HUES48 (cell line): Measurements from ENCODE around the gene DNAH2.

ENCODE experiments used
- H3K27ac ChIP-seq: one replicate; pipeline ENCODE4 v1.7.0; 2013; ENCODE audit warnings: low read depth, low read length, inconsistent platforms
- H3K27me3 ChIP-seq: 2 replicates; pipeline ENCODE4 v1.6.1; 2013; ENCODE audit warnings: mild to moderate bottlenecking, low read length; ENCODE audit not compliant: control insufficient read depth, insufficient read depth
- H3K36me3 ChIP-seq: 2 replicates; pipeline ENCODE4 v1.6.1; 2013; ENCODE audit warnings: low read length; ENCODE audit not compliant: control insufficient read depth, insufficient read depth
- H3K4me1 ChIP-seq: 2 replicates; pipeline ENCODE4 v1.6.1; 2013; ENCODE audit warnings: mild to moderate bottlenecking, low read length; ENCODE audit not compliant: control insufficient read depth, insufficient read depth
- H3K4me3 ChIP-seq: 2 replicates; pipeline ENCODE4 v1.5.1; 2013; ENCODE audit warnings: mild to moderate bottlenecking, low read depth, low read length
- H3K9ac ChIP-seq: 2 replicates; pipeline ENCODE4 v1.6.1; 2013; ENCODE audit warnings: mild to moderate bottlenecking, low read depth, low read length, moderate library complexity
- H3K9me3 ChIP-seq: 2 replicates; pipeline ENCODE4 v1.6.1; 2013; ENCODE audit warnings: low read length; ENCODE audit not compliant: control insufficient read depth, insufficient read depth

Gene DNAH2

DNA sequence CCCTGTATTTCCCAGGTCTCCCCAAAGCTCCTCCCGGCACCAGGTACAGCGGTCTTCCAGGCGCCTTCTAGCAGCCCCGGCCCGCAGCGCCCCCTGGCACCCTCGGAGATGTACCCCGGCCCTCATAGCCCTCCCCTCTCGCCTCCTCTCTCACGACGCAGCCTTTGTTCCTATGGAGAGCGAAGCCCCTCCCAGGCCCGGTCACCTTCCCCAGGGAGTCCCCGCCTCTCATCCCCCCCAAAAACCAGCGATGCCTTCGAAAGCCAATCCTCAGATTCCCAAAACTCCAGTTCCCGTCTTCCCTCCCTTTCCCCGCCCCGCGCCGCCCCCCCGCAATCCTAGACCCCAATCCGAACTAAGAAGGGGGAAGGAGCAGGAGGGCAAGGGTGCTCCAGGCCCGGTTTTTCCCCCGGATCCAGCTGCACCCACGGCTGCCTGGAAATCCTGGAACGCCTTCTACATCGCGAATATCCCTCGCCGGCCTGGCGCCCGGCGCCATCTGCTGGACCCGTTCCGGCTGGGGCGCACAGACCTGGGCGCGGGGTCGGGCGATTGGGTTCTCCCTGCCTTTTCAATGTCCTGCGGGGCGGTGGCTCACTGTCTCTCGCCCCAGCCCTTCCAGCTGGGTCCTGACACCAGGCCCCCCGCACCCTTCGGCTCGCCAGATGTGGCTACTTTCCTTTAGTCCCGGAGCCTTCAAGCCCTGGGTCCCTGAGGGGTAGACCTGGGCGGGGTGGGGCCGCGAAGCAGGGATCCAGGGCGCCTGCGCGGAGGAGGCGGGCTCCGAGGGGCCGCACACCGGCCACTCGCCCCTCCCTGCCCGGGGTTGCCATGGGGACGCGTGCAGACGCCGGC lies at the start of gene DNAH2:
Gene DNAH2 (plus strand): TSS at position 844 of the 855 bp plus-strand sequence. CDS start 1,991 bp downstream, outside the sequence.
- H3K27me3 ChIP-seq, result peaks cover 17% of the 10 kb centered on the region

DNA sequence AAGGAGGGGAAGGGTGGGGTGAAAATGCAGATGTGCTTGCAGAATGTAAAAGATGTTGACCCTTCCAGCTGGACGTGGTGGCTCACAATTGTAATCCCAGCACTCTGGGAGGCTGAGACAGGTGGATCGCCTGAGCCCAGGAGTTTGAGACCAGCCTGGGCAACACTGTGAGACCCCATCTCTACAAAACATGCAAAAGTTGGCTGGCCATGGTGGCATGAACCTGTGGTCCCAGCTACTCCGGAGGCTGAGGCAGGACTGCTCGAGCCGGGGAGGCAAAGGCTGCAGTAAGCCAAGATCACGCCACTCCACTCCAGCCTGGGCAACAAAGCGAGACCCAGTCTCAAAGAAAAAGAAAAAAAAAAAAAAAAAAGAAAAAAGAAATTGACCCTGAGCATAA lies 49.1 kb upstream of the DNAH2 start:
- peaks cover 70% of the 10 kb centered on the region for H3K36me3 ChIP-seq
- no peak overlapping the region for H3K9ac ChIP-seq
- no peaks in the 10 kb centered on the region for H3K4me1 ChIP-seq
- no peak overlapping the region for H3K4me3 ChIP-seq
- H3K27me3 ChIP-seq, result no peaks in the 10 kb centered on the region
- no peaks in the 10 kb centered on the region; the same call in 1 of the 2 replicates for H3K9me3 ChIP-seq
- H3K27ac ChIP-seq, result no peak overlapping the region

More for the DNA sequence above, at the start of gene DNAH2:
- Histone ChIP-seq H3K36me3 (no peaks in the 10 kb centered on the region), H3K9ac (no peak within 1 kb of the TSS; the same call in 1 of the 2 replicates), H3K9me3 (no peaks in the 10 kb centered on the region), H3K4me1 (peaks cover 23% of the 10 kb centered on the region), H3K27ac (peak within 1 kb of the TSS; percentile 89), H3K4me3 (peak within 1 kb of the TSS; percentile 90)

DNA sequence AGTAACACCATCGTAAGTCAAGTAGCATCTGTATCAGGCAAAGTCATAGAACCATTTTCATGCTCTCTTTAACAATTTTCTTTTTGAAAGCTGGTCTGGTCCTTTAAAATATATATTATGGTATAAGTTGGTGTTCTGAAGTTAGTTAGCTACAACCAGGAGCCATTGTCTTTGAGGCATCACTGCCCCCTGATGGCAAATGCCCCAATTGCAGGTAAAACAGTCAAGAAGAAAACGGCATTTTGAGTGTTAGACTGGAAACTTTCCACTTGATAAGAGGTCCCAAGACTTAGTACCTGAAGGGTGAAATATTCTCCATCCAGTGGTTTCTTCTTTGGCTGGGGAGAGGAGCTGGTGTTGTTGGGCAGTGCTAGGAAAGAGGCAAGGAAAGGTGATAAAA lies 44.3 kb upstream of the DNAH2 start:
- peaks cover 3% of the 10 kb centered on the region; the same call in 1 of the 2 replicates for H3K9me3 ChIP-seq
- H3K4me1 ChIP-seq, result peaks cover 16% of the 10 kb centered on the region
- no peaks in the 10 kb centered on the region for H3K27me3 ChIP-seq
- peaks cover 74% of the 10 kb centered on the region for H3K36me3 ChIP-seq
- no peak overlapping the region for H3K4me3 ChIP-seq
- no peak overlapping the region for H3K27ac ChIP-seq
- no peak overlapping the region for H3K9ac ChIP-seq

GRCh38 chr17:7674934-7675333 lies 42.6 kb upstream of the DNAH2 start:
- Histone ChIP-seq H3K9me3 (peaks cover 3% of the 10 kb centered on the region; the same call in 1 of the 2 replicates), H3K27me3 (no peaks in the 10 kb centered on the region), H3K9ac (no peak overlapping the region), H3K4me3 (no peak overlapping the region), H3K27ac (no peak overlapping the region), H3K4me1 (peaks cover 19% of the 10 kb centered on the region), H3K36me3 (peaks cover 57% of the 10 kb centered on the region)

GRCh38 chr17:7676533-7676932 lies 41.0 kb upstream of the DNAH2 start:
- Histone ChIP-seq H3K9me3 (peaks cover 3% of the 10 kb centered on the region; the same call in 1 of the 2 replicates), H3K36me3 (peaks cover 41% of the 10 kb centered on the region), H3K27ac (peak overlapping the region; percentile 77), H3K27me3 (no peaks in the 10 kb centered on the region), H3K4me1 (peaks cover 19% of the 10 kb centered on the region), H3K9ac (peak overlapping the region; percentile 45; the same call in 1 of the 2 replicates), H3K4me3 (peak overlapping the region; percentile 51)

DNA sequence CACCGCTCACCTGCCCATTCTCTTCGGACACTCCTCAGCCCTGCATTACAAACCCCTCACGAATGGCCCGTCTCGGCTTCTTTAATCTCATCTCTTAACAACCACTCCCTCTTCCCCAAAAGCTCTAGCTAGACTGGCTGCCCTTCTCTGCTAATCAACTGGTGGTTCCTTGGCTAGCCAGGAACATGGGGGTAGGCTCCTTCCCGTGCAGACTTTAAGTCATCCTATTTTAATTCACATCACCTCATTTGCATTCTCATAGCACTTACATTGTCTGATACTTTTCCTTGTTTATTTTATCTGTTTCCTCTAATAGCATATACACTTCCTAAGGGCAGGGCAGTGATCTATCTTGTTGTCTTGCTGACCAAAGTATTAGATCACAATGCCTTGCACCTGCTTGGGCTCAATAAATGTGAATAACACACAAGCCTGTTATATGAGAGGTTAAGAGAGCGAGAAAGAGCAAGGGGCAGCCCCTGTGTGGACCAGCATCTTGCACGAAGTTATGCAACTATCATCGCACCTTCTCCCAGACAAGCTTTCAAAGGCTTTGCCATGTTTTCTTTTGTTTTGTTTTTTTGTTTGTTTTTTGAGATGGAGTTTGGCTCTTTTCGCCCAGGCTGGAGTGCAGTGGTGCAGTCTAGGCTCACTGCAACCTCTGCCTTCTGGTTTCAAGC lies 40.0 kb upstream of the DNAH2 start:
- H3K9me3 ChIP-seq, result peaks cover 3% of the 10 kb centered on the region; the same call in 1 of the 2 replicates
- peak overlapping the region; percentile 51; the same call in 1 of the 2 replicates for H3K4me3 ChIP-seq
- H3K27me3 ChIP-seq, result no peaks in the 10 kb centered on the region
- peaks cover 34% of the 10 kb centered on the region for H3K36me3 ChIP-seq
- H3K27ac ChIP-seq, result peak overlapping the region; percentile 77
- 0 out of 2 replicates have a peak overlapping the region, but pooled peaks have one; percentile 45 for H3K9ac ChIP-seq
- H3K4me1 ChIP-seq, result peaks cover 19% of the 10 kb centered on the region

DNA sequence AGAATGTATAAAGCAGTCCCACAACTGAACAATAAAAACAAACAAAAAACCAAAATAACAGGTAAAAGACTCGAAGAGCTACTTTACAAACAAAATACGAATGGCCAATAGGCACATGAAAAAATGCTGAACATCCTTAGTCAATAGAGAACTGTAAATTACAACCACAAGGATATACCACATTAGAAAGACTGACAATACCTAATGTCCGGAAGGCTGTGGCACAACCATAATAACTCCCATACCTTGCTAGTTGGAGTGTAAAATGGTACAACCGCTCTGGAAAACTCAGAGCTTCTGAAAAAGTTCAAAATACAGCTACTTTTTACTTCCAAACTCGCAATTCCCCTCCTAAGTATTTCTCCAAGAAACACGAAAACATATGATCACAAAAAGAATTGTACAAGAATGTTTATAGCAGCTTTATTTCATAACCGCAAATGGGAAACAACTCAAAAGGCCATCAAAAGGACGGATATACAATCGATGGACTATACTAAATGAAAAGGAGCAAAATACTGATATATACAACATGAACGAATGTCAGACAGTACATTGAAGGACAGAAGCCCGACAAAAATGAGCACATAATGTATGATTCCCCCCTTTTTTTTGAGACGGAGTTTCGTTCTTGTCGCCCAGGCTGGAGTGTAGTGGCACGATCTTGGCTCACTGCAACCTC lies 32.6 kb upstream of the DNAH2 start:
- Histone ChIP-seq H3K4me3 (peak overlapping the region; percentile 97), H3K27ac (peak overlapping the region; percentile 99)

DNA sequence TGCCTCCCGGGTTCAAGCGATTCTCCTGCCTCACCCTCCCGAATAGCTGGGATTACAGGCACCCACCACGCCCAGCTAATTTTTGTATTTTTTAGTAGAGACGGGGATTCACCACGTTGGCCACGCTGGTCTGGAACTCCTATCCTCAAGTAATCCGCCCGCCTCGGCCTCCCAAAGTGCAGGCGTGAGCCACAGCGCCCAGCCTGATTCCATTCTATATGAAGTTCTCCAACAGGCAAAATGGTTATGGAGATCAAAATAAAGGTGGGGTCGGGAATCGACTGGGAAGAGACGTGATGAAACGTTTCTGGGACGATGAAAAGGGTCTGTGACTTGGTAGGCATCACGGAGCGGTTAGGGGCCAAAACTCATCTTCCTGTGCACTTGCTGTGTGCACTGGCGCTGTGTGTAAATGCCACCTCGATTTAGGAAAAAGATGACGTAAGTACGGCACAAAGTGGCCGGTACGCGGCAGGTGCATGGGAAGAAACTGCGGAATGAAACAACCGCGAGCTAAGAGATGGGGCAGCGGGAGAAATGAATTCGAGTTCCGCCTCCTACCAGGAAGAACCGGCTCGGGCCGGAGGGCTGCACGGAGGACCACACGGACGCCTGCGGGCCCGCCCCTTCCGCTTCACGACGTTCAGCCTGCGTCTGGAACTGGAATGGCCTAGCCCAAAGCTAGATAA lies 31.9 kb upstream of the DNAH2 start:
- Histone ChIP-seq H3K9ac (peak overlapping the region; percentile 98), H3K9me3 (no peaks in the 10 kb centered on the region), H3K27ac (peak overlapping the region; percentile 99), H3K4me1 (peaks cover 14% of the 10 kb centered on the region), H3K27me3 (no peaks in the 10 kb centered on the region), H3K36me3 (peaks cover 26% of the 10 kb centered on the region), H3K4me3 (peak overlapping the region; percentile 97)

More for the DNA sequence above, 32.6 kb upstream of the DNAH2 start:
- Histone ChIP-seq H3K9ac (peak overlapping the region; percentile 98), H3K36me3 (peaks cover 20% of the 10 kb centered on the region), H3K27me3 (no peaks in the 10 kb centered on the region), H3K4me1 (peaks cover 14% of the 10 kb centered on the region), H3K9me3 (no peaks in the 10 kb centered on the region)

DNA sequence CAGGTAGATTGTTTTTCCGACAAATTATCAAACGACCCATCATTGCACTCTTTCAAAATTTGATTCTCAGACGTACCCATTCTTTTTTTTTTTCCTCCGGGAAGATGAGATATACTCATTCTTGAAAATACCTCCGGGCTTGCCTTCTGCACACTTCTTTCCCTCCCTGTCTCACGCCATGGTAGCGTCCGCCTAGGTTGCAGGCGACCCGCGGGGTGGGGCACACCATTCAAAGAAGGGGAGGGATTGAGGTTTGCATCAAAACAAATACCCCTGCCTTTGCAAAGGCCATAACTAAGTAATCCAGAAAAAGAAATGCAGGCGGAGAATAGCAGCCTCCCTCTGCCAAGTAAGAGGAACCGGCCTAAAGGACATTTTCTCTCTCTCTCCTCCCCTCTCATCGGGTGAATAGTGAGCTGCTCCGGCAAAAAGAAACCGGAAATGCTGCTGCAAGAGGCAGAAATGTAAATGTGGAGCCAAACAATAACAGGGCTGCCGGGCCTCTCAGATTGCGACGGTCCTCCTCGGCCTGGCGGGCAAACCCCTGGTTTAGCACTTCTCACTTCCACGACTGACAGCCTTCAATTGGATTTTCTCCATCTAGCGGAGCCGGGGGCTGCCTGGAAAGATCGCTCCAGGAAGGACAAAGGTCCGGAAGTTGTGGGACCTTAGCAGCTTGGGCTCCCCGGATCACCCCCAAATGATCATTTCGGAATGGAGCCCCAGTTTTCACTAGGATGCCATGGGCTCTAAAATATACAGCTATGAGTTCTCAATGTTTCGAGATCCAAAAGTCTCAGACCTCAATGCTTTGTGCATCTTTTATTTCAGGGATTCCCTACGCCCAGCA lies 31.1 kb upstream of the DNAH2 start:
- H3K4me3 ChIP-seq, result peak overlapping the region; percentile 97
- H3K4me1 ChIP-seq, result peaks cover 14% of the 10 kb centered on the region
- H3K9ac ChIP-seq, result peak overlapping the region; percentile 98
- no peaks in the 10 kb centered on the region for H3K27me3 ChIP-seq
- H3K27ac ChIP-seq, result peak overlapping the region; percentile 99
- peaks cover 26% of the 10 kb centered on the region for H3K36me3 ChIP-seq
- H3K9me3 ChIP-seq, result no peaks in the 10 kb centered on the region
